Measurements from ENCODE around the gene KCNJ9.
A peak's percentile ranks its signal among the peaks of the same experiment; 100 is the strongest.

The KCNJ9 gene

DNA sequence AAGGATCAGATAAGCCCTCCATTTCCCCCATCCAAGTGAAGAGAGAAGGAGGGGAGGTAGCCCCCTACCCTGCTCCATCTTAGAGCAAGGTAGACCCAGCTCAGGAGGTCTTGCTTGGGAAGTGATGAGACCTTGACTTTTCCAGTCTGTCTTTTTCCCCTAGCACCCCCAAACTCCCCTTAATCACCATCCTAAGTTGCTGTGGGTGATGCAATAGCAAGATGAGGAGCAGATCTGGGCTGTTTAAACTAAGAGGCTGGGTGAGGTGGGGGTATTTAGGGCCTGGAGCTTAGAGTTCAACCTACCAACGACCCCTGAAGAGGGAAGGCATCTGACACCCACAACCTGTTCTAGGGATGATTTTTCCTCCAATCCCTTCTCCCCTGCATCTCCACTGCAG lies 36.0 kb downstream of the KCNJ9 start:
- in situ Hi-C loops (cut with HindIII; ENCODE audit: low sequenced_read_pairs), result no loop called here
- TF ChIP-seq, protein P1, sequence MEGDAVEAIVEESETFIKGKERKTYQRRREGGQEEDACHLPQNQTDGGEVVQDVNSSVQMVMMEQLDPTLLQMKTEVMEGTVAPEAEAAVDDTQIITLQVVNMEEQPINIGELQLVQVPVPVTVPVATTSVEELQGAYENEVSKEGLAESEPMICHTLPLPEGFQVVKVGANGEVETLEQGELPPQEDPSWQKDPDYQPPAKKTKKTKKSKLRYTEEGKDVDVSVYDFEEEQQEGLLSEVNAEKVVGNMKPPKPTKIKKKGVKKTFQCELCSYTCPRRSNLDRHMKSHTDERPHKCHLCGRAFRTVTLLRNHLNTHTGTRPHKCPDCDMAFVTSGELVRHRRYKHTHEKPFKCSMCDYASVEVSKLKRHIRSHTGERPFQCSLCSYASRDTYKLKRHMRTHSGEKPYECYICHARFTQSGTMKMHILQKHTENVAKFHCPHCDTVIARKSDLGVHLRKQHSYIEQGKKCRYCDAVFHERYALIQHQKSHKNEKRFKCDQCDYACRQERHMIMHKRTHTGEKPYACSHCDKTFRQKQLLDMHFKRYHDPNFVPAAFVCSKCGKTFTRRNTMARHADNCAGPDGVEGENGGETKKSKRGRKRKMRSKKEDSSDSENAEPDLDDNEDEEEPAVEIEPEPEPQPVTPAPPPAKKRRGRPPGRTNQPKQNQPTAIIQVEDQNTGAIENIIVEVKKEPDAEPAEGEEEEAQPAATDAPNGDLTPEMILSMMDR (IDR thresholded peaks at IDR 0.05; ENCODE audit: low read depth, low read length), result no peak
- H3K4me3 ChIP-seq (ENCODE audit: low read depth, low read length), result peak overlapping the region; percentile 35
- no peak for DNase-seq (ENCODE audit: low read depth, low spot score)

- DNase-seq (ENCODE audit: low read depth, low spot score), result peak; percentile 60
- in situ Hi-C loops (cut with HindIII; ENCODE audit: low sequenced_read_pairs), result no loop called here
- TF ChIP-seq, protein P1 (IDR thresholded peaks at IDR 0.05; ENCODE audit: low read depth, low read length), result no peak
- H3K4me3 ChIP-seq (ENCODE audit: low read depth, low read length), result peak overlapping the region; percentile 35
These were observed 36.4 kb downstream of the KCNJ9 start for GRCh38 chr1:160117709-160118183.

DNA sequence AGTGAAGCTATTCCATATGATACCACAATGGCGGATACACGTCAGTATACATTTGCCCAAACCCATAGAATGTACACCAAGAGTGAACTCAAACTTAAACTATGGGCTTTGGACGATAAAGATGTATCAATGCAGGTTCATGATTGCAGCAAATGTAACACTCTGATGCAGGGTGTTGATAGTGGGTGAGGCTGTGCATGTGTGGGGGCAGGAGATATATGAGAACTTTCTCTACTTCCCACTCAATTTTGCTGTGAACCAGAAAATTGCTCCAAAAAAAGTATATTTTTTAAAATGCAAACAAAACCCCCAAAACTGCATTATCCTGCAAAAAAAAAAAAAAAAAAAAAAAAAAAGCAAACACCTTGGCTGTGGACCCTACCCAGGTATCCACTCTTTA lies 37.6 kb downstream of the KCNJ9 start:
- H3K4me3 ChIP-seq (ENCODE audit: low read depth, low read length), result no peak overlapping the region
- DNase-seq (ENCODE audit: low read depth, low spot score), result no peak
- TF ChIP-seq, protein P1 (IDR thresholded peaks at IDR 0.05; ENCODE audit: low read depth, low read length), result no peak
- in situ Hi-C loops (cut with HindIII; ENCODE audit: low sequenced_read_pairs), result no loop called here

- in situ Hi-C loops (cut with HindIII; ENCODE audit: low sequenced_read_pairs), result no loop called here
- no peak for DNase-seq (ENCODE audit: low read depth, low spot score)
- TF ChIP-seq, protein P1 (IDR thresholded peaks at IDR 0.05; ENCODE audit: low read depth, low read length), result no peak
- H3K4me3 ChIP-seq (ENCODE audit: low read depth, low read length), result no peak overlapping the region
These were observed 39.5 kb downstream of the KCNJ9 start for GRCh38 chr1:160120797-160121196.

DNA sequence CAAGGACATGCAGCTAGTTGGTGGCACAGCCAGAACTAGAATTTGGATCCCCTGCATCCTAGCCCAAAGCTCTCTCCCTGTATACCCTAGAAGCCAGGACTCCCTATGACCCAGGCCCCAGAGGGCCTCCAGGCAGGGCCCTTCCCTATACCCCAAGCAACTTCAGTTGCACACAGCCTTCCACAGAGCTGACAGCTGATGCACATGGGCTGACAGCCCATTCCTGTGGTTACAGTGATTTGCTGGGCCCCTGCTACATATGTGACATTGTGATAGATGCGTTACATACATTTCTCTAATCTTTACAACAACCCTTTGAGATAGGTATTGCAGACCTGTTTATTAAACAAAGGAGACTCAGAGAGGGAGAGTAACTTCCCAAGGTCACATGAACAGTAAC lies 40.0 kb downstream of the KCNJ9 start:
- no peak overlapping the region for H3K4me3 ChIP-seq (ENCODE audit: low read depth, low read length)
- TF ChIP-seq, protein P1 (IDR thresholded peaks at IDR 0.05; ENCODE audit: low read depth, low read length), result no peak
- in situ Hi-C loops (cut with HindIII; ENCODE audit: low sequenced_read_pairs), result no loop called here
- DNase-seq (ENCODE audit: low read depth, low spot score), result no peak

GRCh38 chr1:160122978-160123495 lies 41.7 kb downstream of the KCNJ9 start:
- DNase-seq (ENCODE audit: low read depth, low spot score), result no peak
- in situ Hi-C loops (cut with HindIII; ENCODE audit: low sequenced_read_pairs), result no loop called here
- TF ChIP-seq, protein P1 (IDR thresholded peaks at IDR 0.05; ENCODE audit: low read depth, low read length), result no peak
- no peak overlapping the region for H3K4me3 ChIP-seq (ENCODE audit: low read depth, low read length)
